Measurements from ENCODE around the gene OTOGL.
A peak's percentile ranks its signal among the peaks of the same experiment; 100 is the strongest.

OTOGL gene

GRCh38 chr12:80087486-80088213, 11.7 kb upstream of the OTOGL start:
- H3K4me3 ChIP-seq (ENCODE audit: low read depth, low read length), result no peak overlapping the region
- peak; percentile 16 for DNase-seq (ENCODE audit: low read depth)
- TF ChIP-seq CTCF (IDR thresholded peaks at IDR 0.05; ENCODE audit: insufficient read depth, low read depth, low read length, missing control alignments), result no peak

- no peak overlapping the region for H3K4me3 ChIP-seq (ENCODE audit: low read depth, low read length)
- DNase-seq (ENCODE audit: low read depth), result no peak
- no peak for TF ChIP-seq CTCF (IDR thresholded peaks at IDR 0.05; ENCODE audit: insufficient read depth, low read depth, low read length, missing control alignments)
Measured at GRCh38 chr12:80100591-80100990, 1.3 kb downstream of the OTOGL start.

GRCh38 chr12:80101126-80101525, 1.8 kb downstream of the OTOGL start:
- H3K4me3 ChIP-seq (ENCODE audit: low read depth, low read length), result no peak overlapping the region
- no peak for DNase-seq (ENCODE audit: low read depth)
- TF ChIP-seq CTCF (IDR thresholded peaks at IDR 0.05; ENCODE audit: insufficient read depth, low read depth, low read length, missing control alignments), result no peak

- no peak overlapping the region for H3K4me3 ChIP-seq (ENCODE audit: low read depth, low read length)
- DNase-seq (ENCODE audit: low read depth), result peak; percentile 36
- no peak for TF ChIP-seq CTCF (IDR thresholded peaks at IDR 0.05; ENCODE audit: insufficient read depth, low read depth, low read length, missing control alignments)
Measured at GRCh38 chr12:80107221-80107620, 7.9 kb downstream of the OTOGL start.

- no peak overlapping the region for H3K4me3 ChIP-seq (ENCODE audit: low read depth, low read length)
- no peak for DNase-seq (ENCODE audit: low read depth)
- TF ChIP-seq CTCF (IDR thresholded peaks at IDR 0.05; ENCODE audit: insufficient read depth, low read depth, low read length, missing control alignments), result no peak
Measured at GRCh38 chr12:80116735-80117134, 17.4 kb downstream of the OTOGL start.

- no peak overlapping the region for H3K4me3 ChIP-seq (ENCODE audit: low read depth, low read length)
- no peak for DNase-seq (ENCODE audit: low read depth)
- TF ChIP-seq CTCF (IDR thresholded peaks at IDR 0.05; ENCODE audit: insufficient read depth, low read depth, low read length, missing control alignments), result no peak
Measured at GRCh38 chr12:80118565-80119324, 19.4 kb downstream of the OTOGL start.
